ENCODE results near the gene CINP. TPM values are rescaled to one million over a fixed set of nuclear protein-coding genes. Genes with fewer than 3 reads are reported as not detected.
"Not testable (repeated sequence)": the region's sequence is repeated elsewhere in the genome, so short reads cannot be mapped to it uniquely, and the experiment has no call there.

Gene CINP
- total RNA-seq, 6 experiments from 2014 or later, result 15.2 to 32.3 (median 21.0) TPM

- H3K27me3 ChIP-seq, result no peaks in the 10 kb centered on the region
- H3K27ac ChIP-seq, result no peak overlapping the region
- H3K36me3 ChIP-seq, result no peaks in the 10 kb centered on the region
- no peak for DNase-seq
- H3K4me1 ChIP-seq, result peaks cover 0 to 4% (median 0%) of the 10 kb centered on the region in 4 donors
- no peaks in the 10 kb centered on the region for H3K9me3 ChIP-seq
- no peak overlapping the region for H3K4me3 ChIP-seq
- 90% methylated on average over 3 of the region's 3 CpGs for WGBS (ENCODE audit: insufficient coverage, low coverage, low lambda C conversion rate, missing lambda C conversion rate)
- intact Hi-C loops (cut with DNase I), result no loop called here
- no peak for TF ChIP-seq POLR2A (IDR thresholded peaks at IDR 0.05)
- ATAC-seq, result no peak
These were observed 59.0 kb downstream of the CINP start for GRCh38 chr14:102303664-102304063.

- DNase-seq; H3K4me1 ChIP-seq; H3K27ac ChIP-seq; H3K9me3 ChIP-seq; ATAC-seq; H3K36me3 ChIP-seq; H3K4me3 ChIP-seq; H3K27me3 ChIP-seq; intact Hi-C loops (cut with DNase I): not testable (repeated sequence)
- WGBS (ENCODE audit: insufficient coverage, low coverage, low lambda C conversion rate, missing lambda C conversion rate), result 57% methylated on average over 3 of the region's 12 CpGs
These were observed 64.2 kb downstream of the CINP start for GRCh38 chr14:102298303-102299070.

Other genes with a start within 250 kb of the CINP start
- 10 to 100 TPM in 5 of 6 experiments, 1 to 10 TPM in 1; 6.3 to 14.7 (median 12.4) TPM for gene WDR20, start 223.0 kb downstream of the CINP start, total RNA-seq
- 1 to 10 TPM; 2.7 to 4.7 (median 3.8) TPM for gene MOK, start 57.7 kb downstream of the CINP start, total RNA-seq
- 1 to 10 TPM; 3.6 to 8.7 (median 5.9) TPM for gene ZNF839, start 43.1 kb downstream of the CINP start, total RNA-seq
- gene TECPR2, start 51 bp upstream of the CINP start, total RNA-seq, result 10 to 100 TPM in 2 of 6 experiments, 1 to 10 TPM in 4; 5.5 to 10.5 (median 9.4) TPM
- 10 to 100 TPM in 2 of 6 experiments, 1 to 10 TPM in 4; 7.5 to 33.8 (median 8.9) TPM for gene ANKRD9, start 146.9 kb upstream of the CINP start, total RNA-seq
- 10 to 100 TPM in 2 of 6 experiments, 1 to 10 TPM in 4; 7.5 to 14.1 (median 8.7) TPM for gene RCOR1, start 229.8 kb upstream of the CINP start, total RNA-seq